HG03139 (cell line): Measurements from ENCODE around the gene DTNBP1.

Experiments
- ATAC-seq: cut with Tn5 transposase; IDR thresholded peaks from one replicate; pipeline ENCODE4 v1.9.1; 2021; ENCODE audit not compliant: unreplicated experiment

The DTNBP1 gene

GRCh38 chr6:15504581-15505350 is 158.1 kb downstream of the DTNBP1 start:
- no peak for ATAC-seq

GRCh38 chr6:15504040-15504495 is 158.8 kb downstream of the DTNBP1 start:
- ATAC-seq = no peak

- no peak for ATAC-seq
Observed at GRCh38 chr6:15503346-15503680, 159.5 kb downstream of the DTNBP1 start.

GRCh38 chr6:15502446-15503345 is 160.1 kb downstream of the DTNBP1 start:
- no peak for ATAC-seq

- no peak for ATAC-seq
Observed at GRCh38 chr6:15501826-15502445, 160.9 kb downstream of the DTNBP1 start.

- no peak for ATAC-seq
Observed at GRCh38 chr6:15500901-15501825, 161.7 kb downstream of the DTNBP1 start.

GRCh38 chr6:15500078-15500740 is 162.6 kb downstream of the DTNBP1 start:
- no peak for ATAC-seq

GRCh38 chr6:15499591-15499990 is 163.2 kb downstream of the DTNBP1 start:
- no peak for ATAC-seq

GRCh38 chr6:15499125-15499524 is 163.7 kb downstream of the DTNBP1 start:
- ATAC-seq = no peak

GRCh38 chr6:15498640-15499039 is 164.2 kb downstream of the DTNBP1 start:
- no peak for ATAC-seq

- no peak for ATAC-seq
Observed at GRCh38 chr6:15496345-15497131, 166.3 kb downstream of the DTNBP1 start.

- no peak for ATAC-seq
Observed at GRCh38 chr6:15495375-15495901, 167.4 kb downstream of the DTNBP1 start.

- ATAC-seq = no peak
Observed at GRCh38 chr6:15493437-15494168, 169.2 kb downstream of the DTNBP1 start.

- ATAC-seq = no peak
Observed at GRCh38 chr6:15491986-15492269, 170.9 kb downstream of the DTNBP1 start.

- no peak for ATAC-seq
Observed at GRCh38 chr6:15491255-15491985, 171.4 kb downstream of the DTNBP1 start.

- no peak for ATAC-seq
Observed at GRCh38 chr6:15490242-15491100, 172.4 kb downstream of the DTNBP1 start.
